NCI-H1436 (cell line): ENCODE measurements around the gene SERP2.

Experiments used
- DNase-seq: peaks from one replicate; lab custom pipeline; 2025; lab: John Stamatoyannopoulos, UW

The SERP2 gene

DNA sequence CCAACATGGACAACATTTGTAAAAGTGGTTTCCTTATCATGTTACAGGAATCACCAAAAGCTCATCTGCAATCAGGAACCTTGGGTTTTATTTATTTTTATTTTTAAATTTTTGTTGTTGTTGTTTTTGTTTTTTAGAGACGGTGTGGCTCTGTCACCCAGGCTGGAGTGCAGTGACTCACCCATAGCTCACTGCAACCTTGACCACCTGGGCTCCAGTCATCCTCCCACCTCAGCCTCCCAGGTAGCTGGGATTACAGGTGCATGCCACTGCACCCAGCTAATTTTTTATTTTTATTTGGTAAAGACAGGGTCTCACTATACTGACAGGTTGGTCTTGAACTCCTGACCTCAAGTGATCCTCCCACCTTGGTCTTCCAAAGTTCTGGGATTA, 13.6 kb upstream of the SERP2 start:
- no peak for DNase-seq

DNA sequence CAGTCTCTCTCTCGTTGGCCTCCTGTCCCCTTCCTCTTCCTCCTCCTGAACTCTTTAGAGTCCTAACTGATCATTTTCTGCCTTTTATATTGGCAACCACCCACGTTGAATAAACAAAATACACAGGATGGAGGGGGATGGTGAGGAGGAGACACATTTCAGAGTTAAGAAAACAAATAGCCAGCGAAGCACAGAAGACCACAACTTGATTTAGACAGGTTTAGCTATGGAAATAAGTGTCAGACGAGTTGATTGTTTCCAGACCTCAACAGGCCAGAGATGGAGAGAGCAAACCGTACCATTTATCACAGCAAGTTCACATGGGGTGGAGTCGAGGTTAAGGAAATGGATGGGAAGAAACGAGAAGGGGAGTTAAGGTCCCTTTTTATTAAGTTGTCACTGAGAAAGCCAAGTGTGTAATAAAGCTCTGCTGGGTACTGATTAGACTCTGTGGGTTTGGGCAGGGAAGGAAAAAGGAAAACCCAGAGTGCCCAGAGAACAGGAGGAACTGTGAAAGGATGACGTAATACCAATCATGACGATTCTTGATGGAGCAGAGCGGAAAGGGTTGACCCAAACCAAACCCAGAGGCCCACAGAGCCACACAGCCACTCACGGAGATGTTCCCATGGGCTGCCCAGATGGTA, 11.1 kb upstream of the SERP2 start:
- DNase-seq = no peak

DNA sequence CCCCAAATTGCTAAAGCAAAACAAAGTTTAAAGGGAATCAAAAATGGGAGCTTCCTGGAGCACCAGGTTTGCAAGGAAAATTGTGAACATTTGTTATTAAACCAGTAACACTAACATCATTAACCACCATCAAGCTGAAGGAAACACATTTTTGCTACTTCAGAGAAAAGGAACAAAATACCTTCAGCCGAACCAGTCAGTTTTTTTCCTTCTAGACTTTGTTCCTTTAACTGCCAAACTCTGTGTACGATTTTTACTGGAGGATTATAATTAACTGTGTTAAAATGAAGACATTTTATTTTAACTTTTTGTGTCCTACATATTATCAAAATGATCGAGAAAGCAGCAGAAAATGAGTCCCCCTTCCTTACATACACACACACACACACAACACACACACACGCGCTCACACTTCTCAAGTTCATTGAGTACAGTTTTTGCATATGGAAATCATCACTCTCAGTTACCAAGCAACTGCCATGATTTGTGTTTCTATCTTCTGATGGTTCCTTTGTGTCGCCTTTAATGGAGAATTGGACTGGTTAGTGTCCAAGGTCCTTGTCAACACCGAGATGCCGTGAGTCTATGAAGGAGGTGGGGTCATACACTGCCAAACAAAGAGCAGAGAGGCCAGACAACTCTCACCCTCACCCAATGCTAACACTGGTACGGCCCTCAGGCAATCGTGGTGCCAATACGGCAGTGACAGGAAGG, 9.8 kb upstream of the SERP2 start:
- no peak for DNase-seq

DNA sequence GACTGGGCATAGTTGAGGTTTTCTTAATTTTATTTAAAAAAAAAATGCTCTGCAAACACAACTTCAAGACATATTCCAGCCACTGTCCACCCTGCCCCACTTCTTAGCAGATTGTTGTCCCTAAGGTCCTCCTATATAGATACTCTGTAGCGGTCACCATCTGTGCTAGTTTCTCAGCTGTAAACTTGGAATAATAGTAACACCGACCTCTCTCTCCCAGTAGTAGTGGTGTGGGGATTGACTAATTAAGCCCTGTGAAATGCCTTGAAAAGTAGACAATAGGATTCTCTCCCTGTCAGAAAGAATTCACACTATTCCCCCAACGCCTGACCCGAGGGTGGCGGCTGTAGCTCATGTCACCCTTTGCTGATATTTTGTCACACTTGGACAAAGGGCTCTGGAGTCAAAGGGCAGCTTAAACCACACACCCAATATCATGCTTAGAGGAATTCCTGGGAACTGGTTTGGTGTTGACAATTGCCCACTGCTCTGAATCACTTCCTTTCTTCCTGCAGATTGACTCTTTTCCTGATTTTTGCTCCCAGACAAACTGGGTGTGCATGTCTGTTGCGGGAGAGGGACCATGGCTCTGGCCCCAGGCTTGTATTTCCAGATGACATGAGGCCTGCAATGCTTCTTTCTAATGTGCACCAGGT, 9.2 kb upstream of the SERP2 start:
- DNase-seq = no peak

DNA sequence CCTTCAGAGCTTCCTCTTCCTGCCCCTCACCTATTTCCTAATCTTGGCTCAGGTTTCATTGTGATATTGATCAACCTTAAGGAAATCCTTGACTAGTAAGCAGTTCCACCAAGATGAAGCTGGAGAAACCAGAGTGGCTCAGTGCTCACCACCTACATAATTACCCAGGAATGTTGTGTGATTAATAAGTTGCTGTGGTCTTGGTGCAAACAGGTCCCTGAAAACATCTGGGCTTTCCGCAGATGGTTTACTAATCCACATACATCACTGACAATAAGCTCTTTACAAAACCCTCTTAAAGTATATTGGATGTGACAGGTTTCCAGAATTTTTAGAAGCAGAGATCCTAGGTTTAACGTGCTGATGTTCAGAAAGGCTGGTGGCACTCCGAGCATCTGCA, 8.6 kb upstream of the SERP2 start:
- no peak for DNase-seq

DNA sequence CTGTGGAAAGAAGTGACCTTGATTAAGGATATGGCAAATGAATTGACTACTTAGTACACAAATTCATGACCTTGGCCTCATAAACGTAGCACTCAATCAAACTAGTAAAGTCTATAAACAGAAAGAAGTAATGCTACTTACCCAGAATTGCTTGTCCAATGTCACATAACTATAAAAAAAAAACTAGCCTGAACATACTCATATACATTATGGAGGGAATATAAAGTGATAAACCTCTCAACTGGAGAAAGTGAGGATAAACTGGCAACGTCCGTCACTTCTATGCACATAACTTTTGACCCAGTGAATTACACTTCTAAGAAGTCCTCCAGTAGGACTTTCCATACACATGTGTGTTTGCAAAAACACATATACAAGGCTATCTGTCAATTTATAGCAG, 7.7 kb upstream of the SERP2 start:
- DNase-seq = no peak

DNA sequence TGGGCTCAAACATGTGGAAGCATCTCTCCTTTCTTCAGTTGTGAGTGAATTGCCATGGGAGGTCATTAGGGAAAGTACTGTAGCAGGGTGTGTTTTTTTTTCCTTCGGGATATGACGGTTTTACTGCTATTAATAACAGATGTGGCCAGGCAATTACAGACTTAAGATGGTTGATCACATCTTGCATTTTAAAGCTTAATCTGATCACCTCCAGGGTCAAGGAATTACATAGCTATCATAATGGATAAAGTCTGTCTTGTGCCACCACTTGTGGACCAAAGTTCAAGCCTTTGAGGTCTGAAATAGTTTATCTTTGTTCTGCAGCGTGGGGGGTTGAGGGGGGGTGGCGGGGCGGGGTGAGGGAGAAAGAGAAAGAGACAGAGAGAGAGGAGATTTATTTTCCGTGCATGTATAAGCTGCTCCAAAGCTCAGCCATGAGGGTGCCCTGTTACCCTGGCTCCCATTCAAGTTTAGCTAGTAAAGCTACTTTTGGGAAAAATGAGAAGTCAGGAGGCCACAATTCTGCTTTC, 5.5 kb upstream of the SERP2 start:
- DNase-seq = no peak

DNA sequence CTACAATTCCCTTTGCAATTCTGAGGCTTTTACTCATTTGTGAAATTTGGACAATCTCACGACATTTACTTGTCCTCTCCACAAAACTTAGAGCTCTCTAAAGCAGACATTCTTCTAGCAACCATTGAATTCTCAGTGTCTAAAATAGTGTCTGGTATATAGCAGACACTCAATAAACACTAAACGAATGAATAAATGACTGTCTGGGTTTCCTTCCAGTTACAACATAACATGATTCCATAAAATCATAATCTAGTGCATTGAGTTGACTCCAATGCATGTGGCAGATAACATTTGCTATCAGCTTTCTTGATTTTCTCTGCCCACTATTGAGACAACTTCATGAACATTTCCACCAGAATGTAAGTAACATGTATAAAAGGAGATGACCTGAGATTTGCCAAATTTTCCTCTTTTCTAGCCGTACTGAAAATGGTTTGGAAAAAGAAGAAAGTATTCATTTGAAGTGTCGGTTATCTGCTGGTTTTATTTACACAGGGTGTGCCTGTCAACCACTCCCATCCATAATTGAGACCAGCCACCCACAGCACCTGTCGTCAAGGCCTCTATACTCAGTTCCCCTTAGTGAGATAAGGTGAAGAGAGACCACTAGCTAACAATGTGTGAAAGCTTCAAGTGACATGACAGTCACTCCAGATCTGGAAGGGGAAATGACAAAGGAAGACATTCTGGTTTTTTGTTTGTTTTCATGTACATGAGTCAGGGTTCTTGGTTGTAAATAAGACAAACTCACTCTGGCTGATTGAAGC, 4.8 kb upstream of the SERP2 start:
- DNase-seq = no peak

DNA sequence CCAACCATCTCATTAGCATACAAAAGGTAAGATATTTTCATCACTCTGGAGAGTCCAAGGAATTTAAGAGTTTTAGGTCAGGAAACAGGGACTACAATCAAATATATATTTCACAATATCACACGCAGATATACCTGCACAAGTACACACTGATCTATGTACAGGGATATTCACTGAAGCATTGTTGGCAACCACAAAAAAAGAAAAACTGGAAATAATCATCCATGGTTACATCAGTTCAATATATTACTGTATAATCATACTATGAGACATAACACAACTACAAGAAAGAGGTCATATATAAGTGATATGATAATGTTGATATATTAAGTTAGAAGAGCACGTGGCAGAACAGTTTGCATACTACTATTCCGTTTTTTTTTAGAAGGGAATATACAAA, 2.2 kb upstream of the SERP2 start:
- no peak for DNase-seq

DNA sequence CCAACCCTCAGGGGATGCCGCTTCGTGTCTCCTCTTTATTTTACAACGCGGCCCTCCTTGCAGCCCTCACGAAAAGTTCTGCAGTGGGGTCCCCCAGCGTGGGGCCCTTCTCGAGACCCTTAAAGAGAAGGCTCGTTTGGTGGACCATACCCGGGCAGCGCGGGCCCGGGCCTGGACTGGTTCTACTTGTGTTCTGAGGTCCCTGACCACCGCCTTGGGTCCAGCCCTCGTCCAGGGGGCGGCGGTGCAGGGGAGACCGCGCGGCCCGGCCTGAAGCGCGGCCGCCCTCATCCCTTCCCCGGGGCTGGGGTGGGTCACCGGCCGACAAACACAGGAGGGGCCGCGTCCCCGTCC, 400 bp upstream of the SERP2 start:
- no peak for DNase-seq

DNA sequence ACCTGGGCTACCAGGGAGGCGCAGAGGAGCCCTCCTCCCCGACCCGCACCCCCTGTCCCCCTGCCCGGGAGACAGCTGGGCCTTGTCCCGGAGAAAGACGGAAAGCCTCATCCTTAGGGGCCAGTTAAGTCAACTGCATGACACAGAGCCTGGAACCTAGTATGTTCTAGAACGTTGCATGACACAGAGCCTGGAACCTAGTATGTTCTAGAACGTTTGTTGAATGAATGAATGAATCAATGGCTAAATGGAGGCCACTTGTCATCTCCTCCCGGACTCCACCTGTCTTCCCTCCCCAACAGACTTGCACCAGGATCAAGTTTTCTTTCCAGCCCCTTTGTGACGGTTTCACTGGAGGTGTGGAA, 706 bp downstream of the SERP2 start:
- DNase-seq = no peak

DNA sequence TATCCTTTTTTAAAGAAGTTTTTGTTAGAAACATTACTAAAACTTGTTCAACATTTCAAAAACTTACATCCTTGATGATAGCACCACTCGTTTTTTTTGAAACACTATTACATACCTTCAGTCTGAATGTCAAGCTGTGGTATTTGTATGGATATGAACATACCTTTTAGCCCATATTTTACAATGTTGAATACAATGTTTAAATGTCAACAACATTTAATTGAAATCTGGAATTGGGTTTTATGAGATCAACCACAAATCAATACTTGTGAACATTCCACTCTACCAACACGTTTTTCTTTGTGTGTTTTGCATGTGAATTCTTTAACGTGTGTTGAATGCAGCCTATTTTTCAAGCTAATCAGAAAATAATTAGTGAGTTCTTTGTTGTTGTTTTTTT, 4.7 kb downstream of the SERP2 start:
- no peak for DNase-seq

DNA sequence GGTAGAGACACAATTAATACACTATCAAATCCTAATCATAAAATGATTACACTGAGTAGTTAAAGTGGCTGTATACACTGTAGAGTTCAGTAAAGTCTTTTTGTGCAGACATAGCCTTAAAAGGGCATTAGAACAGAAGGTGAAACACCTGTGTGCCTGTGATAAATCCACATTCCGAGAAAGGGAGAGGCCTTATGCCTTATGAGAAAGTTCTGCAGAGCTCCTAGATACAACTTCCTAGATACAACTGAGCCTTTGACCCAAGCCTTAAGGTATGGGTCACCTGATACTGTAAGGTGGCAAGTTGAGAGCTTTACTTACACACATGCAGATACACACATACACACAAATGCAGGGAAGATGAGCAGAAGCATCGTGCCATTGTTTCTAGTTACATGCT, 6.3 kb downstream of the SERP2 start:
- DNase-seq = no peak

DNA sequence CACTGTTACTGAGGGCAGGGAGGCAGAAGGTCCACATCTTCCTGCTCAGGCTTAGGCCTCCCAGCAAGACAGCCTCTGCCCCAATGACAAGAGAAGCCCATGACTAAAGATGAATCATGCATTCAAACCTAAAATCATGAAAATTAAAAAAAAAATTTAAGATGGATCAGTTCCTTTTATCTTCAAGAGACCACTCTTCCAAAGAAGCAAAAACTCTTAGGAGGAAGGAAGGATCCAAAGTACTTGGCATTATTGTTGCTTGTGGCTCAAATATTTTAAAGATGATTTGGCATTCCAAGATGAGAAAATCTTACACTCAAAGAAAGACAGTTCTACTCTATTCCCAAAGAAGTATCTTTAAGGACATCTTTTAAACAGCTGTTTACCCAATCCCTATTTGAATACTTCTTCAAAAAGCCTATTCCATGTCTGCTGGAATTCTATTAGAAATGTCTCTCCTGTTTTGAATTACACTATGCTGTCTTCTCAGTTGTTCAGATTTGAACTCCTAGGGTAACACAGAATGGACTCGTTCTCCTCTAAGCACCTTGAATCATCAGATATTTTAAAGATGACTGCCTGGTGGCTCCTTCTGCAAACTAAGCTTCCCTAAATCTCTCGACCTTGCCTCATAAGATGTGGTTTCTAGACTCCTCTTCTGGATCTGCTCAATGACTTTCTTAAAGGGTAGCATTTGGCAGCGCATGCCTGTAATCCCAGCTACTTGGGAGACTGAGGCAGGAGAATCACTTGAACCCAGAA, 7.0 kb downstream of the SERP2 start:
- DNase-seq = no peak

DNA sequence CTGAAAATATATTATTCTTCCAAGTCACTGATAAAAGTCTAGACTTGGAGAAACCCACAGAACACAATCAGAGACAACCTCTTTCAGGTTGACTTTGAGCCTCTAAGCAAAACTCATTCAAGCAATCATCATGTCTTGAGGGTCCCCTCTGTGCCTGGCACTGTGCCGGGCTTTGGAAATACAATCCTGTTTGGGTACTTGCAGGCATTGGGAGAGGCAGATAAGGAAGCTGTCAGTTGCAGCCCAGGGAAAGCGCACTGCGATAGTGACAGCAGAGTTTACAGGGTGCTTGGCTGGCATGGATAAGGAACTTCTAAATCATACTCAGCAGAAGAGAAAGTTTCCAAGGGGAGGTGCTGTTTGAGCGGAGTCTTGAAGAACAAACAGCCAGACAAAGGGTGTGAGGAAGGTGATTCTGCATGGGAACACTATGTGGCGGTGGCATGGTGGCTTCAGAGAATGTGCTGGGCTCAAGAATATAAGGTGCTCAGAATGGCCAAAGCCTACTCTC, 9.1 kb downstream of the SERP2 start:
- no peak for DNase-seq

DNA sequence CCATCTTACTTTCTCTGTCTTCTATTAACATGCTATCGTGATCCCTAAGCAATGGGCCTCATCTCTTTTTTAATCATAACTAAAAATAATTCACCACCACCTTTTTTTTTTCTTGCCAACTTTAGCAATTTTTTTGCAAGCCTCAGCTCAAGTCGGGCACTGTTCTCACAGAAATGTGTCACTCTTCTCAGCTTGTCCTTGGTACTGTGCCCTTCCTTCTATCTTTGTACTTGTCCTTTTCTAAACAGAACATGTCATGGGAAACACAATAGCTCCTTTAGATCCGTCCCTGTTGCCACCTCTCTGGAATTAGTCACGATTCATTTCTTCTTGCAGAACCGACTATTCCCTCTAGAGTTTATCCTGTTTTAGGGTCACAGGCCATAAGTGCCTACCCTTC, 10.3 kb downstream of the SERP2 start:
- no peak for DNase-seq

DNA sequence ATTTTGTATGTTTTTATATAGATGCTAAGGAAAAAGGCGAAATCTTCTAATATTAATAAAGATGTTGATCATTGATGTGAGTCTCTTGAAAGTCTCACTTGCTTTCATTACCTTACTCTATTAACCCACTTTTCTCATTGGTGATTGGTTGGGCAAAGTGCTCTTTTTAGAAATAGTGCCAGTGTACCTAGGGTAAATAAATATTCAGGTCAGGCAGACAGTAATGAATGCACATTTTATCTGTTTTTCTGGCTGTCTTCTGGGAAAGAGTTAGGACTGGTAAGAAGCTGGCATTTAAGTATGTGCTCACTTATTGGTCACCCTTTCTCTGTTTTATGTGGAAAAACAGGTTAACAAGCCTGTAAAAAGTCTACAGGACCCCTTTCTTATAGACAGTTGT, 11.2 kb downstream of the SERP2 start:
- no peak for DNase-seq

DNA sequence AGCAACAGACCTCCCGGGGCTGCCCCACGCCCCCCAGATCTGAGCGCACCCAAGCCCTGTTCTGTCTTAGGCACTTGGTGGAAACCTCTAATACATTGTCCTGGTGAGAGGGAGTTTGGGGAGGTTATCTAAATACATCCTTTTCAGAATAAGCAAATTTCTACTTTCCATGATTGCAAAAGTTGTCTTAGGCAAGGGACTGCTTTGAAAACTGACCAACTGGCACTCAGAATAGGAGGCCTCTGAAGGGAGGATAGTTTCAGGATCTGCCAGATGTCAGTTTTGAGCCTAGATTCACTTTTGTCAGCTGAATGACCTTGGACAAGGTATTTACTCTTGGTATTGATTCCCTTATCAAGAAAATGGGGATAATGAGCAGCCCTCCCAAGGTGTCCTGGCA, 11.8 kb downstream of the SERP2 start:
- DNase-seq = no peak

DNA sequence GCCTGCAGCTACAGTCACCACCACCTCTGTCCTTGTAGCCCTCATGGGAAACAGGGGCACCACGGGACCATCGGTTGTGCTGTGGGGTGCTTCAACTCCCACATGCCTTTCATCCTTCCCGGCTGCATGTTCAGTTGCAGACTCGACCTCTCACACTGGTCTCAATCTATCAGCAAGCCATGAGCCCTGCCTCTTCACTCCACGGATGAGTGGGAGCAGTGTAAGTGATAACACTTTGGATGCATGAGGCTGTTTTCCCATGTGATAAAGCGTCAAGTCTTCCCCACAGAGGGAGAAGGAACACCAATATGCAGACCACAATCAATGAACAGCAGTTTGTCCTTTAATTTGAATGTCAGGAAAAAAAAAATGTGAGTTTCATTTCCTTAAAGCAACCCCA, 12.2 kb downstream of the SERP2 start:
- DNase-seq = no peak

DNA sequence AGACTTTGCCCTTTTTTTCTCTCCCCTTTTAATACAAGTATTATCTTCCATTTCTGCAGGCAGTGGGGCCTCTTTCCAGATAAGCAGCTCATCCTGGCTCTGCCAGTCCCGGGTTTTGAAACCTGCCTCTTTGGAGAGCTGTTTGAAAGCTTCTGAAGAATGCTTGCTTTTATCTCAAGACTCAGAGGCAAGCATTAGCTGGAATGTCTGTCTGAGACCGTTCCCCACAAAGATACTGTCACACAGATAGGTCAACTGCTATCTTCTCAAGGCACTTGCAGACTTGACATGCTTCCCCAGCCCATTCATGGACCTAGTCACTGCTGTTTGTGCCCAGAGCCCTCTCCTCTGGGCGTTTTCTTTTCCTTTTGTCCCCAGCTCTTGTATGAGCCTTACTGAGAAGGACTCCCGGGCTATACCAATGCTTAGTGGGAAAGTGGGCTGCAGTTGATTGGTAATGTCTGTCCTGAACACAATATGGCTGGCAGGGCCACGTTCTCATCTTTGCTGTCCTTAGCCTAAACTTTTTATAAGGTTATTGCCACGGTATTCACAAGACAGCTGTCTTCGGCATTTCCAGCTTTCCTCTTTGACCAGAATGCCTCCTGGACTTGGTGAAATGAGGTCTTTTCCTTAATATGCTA, 13.4 kb downstream of the SERP2 start:
- no peak for DNase-seq

DNA sequence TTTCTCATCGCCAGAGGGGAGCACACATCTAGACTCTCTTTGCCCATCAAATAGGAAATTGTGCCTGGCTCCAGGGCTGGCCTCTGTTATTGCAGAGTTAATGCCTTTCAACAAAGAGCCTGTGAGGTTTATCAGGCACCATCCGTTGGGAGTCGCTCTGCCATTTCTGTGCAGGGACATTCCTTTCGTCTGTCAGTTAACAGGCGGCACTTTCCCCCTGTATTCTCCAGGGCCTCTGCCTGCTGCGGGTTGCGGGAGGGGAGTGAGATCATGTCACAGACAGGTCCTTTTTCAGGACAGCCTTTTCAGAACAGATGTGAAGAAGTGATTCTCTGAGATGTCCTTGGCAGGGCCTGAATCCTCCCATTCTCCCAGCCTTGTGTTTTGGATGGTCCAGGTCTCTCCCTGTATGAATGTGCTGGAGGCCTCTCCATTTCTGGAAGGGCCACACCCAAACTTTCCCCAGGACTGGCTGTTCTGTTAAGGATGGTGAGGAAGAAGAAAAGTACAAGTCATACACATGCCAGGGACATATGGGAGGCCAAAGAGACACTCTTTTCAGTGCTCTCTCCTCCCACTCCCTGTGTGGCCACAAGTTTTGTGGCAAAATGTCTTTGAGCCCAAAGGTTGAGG, 14.9 kb downstream of the SERP2 start:
- no peak for DNase-seq
